Measurements from ENCODE around the gene MLXIP.
"Not testable (repeated sequence)": the region's sequence is repeated elsewhere in the genome, so short reads cannot be mapped to it uniquely, and the experiment has no call there.

The MLXIP gene

GRCh38 chr12:122158700-122159285 is 80.2 kb downstream of the MLXIP start:
- DNase-seq = no peak

- DNase-seq = no peak
Measured at GRCh38 chr12:122159882-122160281, 81.3 kb downstream of the MLXIP start.

- no peak for DNase-seq
Measured at GRCh38 chr12:122160761-122161160, 82.2 kb downstream of the MLXIP start.

GRCh38 chr12:122161682-122162081 is 83.1 kb downstream of the MLXIP start:
- DNase-seq = peak; percentile 16 to 53

GRCh38 chr12:122162976-122163375 is 84.4 kb downstream of the MLXIP start:
- no peak for DNase-seq

GRCh38 chr12:122166422-122167349 is 88.1 kb downstream of the MLXIP start:
- peak in 1 of 2 donors; percentile 30 for DNase-seq

GRCh38 chr12:122167356-122167925 is 88.9 kb downstream of the MLXIP start:
- no peak for DNase-seq

- no peak for DNase-seq
Measured at GRCh38 chr12:122168492-122168891, 89.9 kb downstream of the MLXIP start.

- DNase-seq = no peak
Measured at GRCh38 chr12:122171399-122171798, 92.8 kb downstream of the MLXIP start.

GRCh38 chr12:122172262-122172939 is 93.8 kb downstream of the MLXIP start:
- DNase-seq = no peak

GRCh38 chr12:122174155-122174845 is 95.7 kb downstream of the MLXIP start, which contains the start of gene IL31:
TSS of gene IL31 (minus strand) at chr12:122174221. CDS start at chr12:122174172, 49 bp downstream.
- no peak for DNase-seq

- not testable (repeated sequence) for DNase-seq
Measured at GRCh38 chr12:122176473-122176872, 97.9 kb downstream of the MLXIP start.

- peak in 1 of 2 donors; percentile 22 for DNase-seq
Measured at GRCh38 chr12:122182887-122183587, 104.5 kb downstream of the MLXIP start, which contains the start of gene LRRC43. TSS of gene LRRC43 (plus strand) at chr12:122183123. CDS start at chr12:122183145, 22 bp downstream.

- DNase-seq = no peak
Measured at GRCh38 chr12:122183588-122183940, 105.0 kb downstream of the MLXIP start.

GRCh38 chr12:122184517-122184916 is 106.0 kb downstream of the MLXIP start:
- DNase-seq = peak in 1 of 2 donors; percentile 18

- DNase-seq = no peak
Measured at GRCh38 chr12:122185079-122185478, 106.5 kb downstream of the MLXIP start.

- DNase-seq = no peak
Measured at GRCh38 chr12:122185494-122186082, 107.0 kb downstream of the MLXIP start.

- DNase-seq = no peak
Measured at GRCh38 chr12:122187466-122187865, 108.9 kb downstream of the MLXIP start.

GRCh38 chr12:122189626-122190475 is 111.3 kb downstream of the MLXIP start:
- no peak for DNase-seq
